HG03520 (cell line): Measurements from ENCODE around the gene CEP104.

Experiments
- ATAC-seq: cut with Tn5 transposase; IDR thresholded peaks from one replicate; pipeline ENCODE4 v1.9.1; 2021; ENCODE audit warnings: mild to moderate bottlenecking, moderate library complexity; ENCODE audit not compliant: unreplicated experiment

The CEP104 gene

DNA sequence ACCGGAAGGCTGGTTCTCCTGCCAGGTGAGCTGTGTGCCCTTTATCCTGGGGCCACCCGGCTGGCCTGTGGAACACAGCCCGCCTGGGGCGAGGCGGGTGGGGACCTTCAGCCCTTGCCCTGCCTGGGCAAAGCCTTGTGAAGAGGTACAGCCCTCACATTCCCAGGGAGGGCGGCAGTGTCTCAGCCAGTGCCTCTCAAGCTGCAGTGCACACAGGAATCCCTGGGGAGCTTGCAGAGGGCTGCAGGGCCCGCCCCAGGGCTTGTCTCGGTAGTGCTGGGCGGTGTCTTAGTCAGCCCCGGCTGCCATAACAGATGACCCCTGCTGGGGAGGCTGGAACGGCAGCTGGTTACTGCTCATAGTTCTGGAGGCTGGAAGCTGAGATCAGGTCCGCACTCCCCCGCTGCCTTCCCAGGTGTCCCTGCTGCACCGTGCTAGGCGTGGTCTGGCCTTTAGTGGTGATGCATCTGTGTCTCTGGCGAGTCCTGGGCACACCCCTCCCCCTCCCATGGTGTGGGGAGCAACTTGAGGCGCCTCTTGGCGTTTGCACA is 12.8 kb upstream of the CEP104 start:
- no peak for ATAC-seq

DNA sequence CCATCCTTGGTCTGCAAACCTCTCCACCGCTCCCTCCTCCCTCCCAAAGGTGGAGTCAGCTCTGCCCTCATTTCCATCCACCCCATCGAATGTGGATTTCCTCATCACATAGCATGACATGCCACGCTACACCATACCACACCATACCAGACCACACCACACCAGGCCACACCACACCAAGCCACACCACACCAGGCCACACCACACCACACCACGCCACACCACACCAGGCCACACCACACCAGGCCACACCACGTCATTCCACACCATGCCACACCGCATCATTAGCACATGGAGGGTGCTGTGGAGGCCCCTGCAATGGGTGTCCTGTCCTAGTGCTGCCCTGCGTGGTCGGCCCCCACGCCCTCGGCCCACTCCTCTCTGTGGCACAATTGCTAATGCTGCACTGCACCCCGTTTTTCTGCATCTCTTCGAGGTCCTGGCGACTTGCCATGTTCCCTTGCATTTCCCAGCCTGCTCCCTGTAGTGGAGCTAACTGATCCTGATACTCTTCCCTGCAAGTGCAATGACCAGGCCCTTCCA is 11.5 kb upstream of the CEP104 start:
- no peak for ATAC-seq

DNA sequence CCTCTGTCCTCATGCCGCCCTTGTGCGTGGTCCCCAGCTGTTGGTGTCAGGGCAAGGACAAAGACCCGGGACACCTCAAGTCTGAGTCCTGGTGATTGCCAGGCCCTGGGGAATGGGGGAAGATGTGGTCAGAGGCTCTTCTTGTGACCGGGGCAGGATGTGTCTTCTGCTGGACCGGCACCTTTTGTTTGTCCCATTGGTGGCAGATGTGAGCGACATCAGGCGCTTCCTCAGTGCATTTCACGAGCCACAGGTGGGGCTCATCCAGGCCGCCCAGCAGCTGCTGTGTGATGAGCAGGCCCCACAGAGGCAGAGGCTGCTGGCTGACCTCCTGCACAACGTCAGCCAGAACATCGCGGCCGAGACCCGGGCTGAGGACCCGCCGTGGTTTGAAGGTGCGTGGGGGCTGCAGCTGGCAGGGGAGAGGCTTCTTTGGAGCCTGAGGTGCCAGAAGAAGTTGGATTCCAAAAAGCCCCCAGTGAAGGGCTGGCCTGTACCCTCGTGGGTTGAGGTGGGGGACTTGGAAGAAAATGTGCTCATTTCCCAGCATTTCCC is 8.7 kb upstream of the CEP104 start:
- ATAC-seq = no peak

DNA sequence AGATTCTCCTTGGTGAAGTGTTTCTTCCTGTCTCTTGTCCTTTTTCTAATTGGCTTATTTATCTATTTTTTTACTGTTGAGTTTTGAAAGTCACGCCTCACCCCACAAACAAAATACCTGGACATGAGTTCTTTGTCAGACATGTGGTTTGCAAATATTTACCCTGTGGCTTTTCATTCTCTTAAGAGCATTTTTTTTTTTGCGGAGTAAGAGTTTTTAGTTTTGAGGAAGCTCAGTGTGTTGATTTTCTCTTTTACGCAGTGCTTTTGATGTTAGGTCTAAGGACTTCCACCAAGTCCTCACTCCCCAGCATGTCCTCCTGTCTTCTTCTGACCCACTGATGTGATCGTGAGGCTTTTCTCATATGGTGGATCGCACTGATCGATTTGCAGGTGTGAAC is 7.9 kb upstream of the CEP104 start:
- ATAC-seq = no peak

DNA sequence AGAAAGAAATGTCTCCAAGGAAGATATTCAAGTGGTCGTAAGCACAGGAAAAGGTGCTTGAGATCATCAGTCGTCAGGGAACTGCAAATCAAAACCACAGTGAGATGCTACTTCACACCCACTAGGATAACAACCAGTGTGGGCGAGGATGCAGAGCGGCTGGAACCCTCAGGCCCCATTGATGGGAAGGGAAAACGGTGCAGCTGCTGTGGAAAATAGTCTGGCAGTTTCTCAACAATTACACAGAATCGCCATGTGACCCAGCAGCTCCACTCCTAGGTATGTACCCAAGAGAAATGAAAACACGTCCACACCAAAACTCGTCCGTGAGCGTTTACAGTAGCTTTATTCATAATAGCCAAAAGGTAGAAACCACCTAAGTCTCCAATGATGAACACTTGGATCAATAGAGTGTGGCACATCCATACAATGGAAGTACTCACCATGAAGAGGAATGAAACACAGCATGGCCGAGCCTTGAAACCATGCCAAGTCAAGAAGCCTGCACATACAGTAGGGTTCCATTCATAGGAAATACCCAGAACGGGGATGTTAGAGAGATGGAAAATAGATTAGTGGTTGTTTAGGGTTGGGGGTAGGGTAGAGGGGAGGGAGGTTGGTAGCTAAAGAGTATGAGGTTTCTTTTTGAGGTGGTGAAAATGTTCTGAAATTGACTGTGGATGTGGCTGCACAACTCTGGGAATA is 6.4 kb upstream of the CEP104 start:
- no peak for ATAC-seq

DNA sequence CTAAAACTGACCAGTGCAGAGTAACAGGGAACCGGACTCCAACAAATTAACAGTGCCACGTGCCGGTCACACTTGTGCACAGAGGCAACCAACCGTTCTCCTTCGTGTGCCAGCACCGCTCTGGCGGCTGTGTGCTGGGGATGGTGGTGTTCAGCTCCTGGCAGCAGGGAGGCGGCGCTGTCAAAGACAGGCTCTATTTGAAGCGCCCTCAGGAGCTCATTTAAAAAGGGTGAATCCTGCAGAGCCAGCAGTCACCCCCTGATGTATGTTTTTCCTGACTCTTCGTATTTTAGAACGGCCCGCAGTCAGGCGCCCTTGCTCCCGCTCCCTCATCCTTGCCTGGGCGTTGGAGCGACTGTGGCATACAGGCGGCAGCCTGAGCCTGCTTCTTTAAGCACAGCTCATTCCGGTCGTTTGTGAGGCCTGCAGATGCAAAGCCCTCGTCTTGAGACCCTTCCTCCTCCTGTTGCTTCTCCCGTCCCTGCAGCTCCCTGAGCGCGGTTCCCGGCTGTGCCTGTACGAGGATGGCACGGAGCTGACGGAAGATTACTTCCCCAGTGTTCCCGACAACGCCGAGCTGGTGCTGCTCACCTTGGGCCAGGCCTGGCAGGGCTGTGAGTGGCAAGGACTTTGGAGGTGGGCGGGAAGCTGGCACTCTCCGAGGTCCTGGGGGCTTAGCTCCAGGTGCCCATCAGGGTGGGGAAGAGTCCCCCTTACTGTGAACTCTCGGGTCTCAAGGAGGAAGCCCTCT is 1.4 kb upstream of the CEP104 start:
- ATAC-seq = no peak

DNA sequence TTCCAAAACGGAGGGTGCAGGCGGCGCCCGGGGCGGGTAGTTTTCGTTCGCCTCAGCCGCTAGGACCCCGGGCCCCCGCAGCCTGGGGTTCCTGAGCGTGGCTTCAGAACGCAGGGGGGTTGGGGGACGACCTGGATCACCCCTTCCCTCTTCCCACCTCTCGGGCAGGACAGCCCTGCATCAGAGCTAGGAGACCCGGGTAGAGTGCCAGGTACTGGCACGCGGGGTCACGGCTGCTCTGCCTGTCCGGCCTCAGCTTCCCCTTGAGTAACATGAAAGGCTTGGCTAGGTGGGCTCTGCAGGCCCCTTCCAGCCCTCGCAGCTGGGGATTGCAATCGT is 749 bp upstream of the CEP104 start:
- no peak for ATAC-seq

DNA sequence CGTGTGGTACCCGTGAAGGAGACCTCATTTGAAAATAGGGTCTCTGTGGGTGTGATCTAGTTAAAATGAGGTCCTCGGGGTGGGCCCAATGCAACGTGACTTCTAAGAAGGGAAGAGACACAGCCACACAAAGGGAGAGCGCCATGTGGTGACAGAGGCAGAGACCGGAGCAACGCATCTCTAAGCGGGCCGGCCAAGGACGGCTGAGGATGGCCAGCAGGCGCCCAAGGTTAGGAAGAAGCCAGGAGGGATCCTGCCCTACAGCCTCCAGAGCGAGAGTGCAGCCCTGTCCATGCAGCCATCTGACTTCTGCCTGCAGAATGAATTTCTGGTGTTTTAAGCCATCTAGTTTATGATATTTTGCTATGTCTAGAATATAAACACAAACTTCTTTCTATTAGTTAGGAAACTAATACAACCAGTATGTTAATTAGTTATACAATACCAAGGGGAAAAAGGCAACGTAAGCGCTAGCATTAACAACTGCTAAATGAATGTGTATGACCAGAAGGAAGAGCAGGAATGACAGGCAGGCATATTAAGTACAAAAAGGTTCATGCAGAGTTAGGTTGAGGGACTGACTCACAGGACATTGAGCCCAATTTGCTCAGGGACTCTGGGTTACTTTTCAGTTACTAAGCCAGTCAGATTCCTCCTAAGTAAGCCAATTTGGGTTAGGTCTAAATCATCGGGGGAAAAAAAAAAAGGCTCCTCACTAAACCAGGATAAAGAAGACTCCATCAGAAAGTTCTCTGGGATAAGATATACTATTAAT is 4.1 kb downstream of the CEP104 start:
- ATAC-seq = no peak

DNA sequence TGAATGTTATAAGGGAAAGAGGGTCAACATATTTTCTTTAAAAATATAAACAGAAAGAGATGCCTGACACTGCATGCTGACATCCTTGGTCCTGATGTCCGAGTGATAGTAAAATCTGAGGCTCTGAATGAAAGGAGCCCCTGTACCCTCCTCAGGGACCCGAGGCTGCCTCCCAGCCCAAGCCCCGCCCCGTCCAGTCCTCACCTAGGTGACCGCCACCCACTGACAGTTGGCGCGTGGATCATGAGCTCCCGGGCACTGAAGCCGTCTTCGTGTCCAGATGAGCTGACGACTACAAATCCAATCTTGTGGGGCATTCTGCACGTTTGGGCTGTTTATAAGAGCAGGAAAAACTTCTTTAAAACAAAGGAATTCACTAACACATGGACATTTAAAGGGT is 4.9 kb downstream of the CEP104 start:
- ATAC-seq = no peak

DNA sequence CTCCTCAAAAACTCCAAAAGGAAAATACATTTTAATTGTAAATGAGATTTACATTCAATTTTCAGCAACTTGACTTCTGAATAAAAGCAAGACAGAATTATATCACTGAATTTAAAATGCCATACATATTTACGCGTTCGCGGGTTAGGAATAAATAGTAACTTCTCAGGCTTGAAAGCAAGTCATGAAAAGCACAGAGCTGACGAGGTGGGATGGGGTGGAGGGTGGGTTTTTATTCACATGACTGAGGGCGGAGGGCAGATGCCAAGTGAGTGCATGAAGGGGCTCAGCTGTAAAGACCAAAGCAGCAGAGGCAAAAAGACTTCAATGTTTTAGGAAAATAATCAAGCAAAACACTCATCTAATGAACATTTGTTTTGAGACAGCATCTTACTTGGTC is 5.7 kb downstream of the CEP104 start:
- ATAC-seq = no peak

DNA sequence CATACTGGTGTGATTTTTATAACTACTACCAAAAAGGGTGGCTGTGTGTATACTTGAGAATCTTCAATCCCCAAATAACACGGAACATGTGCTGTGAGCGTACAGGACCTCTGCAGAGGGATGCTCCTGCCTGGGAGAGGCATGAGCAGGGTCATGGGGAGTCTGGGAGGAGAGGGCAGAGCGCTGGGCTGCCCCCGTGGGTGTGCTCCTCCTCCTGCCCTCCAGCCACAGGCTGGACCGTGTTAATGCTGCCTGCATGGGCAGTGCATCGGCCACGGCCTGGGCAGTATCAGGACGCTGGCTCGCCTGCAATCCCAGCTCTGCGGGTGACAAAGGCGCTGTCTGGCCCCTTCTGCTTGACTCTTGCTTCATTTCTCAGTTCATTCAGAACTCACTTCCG is 6.2 kb downstream of the CEP104 start:
- ATAC-seq = no peak

DNA sequence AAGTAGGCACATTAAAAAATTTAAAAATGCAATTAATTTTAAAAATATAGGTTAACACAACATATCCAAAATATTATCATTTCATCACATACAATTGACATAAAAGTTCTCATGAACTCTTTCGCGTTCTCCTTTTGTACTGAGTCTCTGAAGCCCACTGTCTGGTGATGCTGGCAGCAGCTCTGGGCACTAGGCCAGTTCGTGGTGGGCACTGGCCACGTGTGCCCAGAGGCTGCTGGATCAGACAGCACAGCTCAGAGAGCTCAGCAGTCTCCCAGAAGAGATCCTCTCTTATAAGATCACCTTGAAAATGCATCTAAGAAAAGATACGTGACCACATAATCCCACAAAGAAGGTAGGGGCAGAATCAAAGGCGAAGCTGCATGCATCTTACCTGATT is 9.9 kb downstream of the CEP104 start:
- ATAC-seq = no peak

DNA sequence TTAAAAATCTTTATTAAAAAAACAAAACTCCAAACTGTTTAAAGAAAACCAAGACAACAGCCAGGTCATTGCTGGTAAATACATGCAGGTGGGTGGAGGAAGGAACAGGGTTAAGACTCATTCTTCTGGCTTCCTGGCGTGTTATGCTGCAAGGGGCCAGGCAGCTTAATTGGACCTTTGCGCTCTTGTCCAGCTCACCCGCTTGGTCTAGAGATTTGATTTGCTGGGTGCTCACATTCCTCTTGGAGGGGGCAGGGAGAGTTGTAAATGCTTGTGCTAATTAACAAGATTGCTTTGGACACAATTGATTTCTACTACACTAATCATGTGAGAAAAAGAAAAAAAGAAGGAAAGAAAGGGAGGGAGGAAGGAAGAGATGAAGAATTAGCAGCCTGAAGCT is 10.5 kb downstream of the CEP104 start:
- no peak for ATAC-seq

DNA sequence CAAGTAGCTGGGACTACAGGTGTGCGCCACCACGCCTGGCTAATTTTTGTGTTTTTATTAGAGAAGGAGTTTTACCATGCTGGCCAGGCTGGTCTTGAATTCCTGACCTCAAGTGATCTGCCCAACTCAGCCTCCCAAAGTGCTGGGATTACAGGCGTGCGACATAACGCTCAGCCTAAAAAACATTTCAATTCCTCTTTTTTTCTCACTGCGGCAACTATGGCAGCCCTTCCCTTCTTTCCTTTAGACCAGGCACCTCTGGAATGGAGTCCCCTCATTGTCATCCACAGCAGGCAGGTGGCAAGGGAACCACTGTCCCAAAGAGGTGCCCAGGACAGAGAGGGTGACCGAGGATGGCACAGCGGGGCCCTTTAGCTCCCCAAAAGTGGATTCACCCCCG is 14.1 kb downstream of the CEP104 start:
- no peak for ATAC-seq

DNA sequence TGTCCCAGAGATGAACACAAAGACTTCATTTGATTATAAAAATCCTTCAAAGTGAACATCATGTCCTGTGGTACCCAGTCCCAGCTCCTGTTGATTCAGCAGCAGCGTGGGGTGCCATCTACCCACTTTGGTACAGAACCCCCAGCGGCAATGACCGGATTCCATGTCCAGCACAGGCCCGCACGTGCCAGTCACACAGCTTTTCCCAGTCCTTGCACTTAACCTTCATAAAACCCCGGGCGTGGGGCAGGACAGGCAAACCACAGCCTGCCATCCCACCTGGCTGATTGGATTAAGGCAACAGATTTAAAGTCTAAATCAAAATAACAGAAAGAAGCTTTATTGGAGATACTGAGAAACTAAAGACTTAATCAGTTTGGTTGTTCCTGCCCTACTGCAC is 15.5 kb downstream of the CEP104 start:
- ATAC-seq = no peak

DNA sequence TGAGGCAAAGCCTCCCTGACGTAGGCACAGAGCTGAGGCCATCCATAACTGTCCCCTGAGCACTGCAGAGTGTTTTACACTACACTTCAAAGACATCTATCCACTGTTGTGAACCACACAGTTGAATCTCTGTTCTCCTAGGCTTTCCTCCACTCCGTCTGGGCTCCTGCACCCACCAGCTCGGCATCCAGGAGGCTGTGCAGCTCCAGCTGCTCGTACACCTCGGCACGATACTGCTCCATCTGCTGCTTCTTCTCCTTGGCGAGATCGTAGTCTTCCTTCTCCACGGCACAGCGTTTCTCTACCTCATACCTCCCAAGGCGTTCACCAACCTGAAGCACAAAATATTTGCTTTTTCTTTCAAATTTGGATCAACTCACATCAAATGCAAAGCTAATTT is 18.2 kb downstream of the CEP104 start:
- ATAC-seq = no peak

DNA sequence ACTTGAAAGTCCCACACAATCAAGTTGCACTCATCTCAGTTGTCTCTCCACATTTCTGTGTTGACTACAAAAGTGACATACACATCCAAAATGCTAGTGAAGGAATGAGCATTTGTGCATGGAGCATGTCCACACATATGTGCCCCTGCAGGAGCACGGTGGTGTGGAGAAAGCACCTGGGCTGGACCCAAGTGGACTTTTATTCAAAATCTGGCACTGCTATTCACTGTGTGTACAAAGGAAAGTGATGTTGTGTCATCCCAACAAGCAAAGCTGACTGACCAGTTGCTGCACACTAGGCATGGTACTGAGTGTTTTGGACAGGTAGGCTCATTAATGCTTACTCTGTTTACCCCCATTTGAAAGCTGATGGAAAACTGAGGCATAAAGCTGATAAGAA is 19.3 kb downstream of the CEP104 start:
- no peak for ATAC-seq

DNA sequence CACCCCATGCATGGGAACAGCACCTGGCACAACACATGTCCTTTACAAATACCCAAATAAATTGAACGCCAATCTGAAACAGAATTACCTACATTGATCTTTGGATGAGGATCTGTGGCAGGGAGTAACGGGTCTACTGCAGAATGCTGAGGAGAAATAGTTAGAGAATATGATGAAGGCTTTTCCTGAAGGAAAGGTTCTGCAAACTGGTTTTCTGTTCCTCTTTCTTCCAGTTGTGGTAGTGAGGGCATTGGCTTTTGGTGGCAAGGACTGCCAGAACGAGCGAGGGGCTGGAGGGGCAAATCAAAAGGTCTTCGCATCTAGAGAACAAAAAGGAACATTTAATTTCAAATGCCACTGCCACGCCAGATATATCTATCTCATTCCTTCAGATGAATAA is 19.8 kb downstream of the CEP104 start:
- ATAC-seq = no peak

DNA sequence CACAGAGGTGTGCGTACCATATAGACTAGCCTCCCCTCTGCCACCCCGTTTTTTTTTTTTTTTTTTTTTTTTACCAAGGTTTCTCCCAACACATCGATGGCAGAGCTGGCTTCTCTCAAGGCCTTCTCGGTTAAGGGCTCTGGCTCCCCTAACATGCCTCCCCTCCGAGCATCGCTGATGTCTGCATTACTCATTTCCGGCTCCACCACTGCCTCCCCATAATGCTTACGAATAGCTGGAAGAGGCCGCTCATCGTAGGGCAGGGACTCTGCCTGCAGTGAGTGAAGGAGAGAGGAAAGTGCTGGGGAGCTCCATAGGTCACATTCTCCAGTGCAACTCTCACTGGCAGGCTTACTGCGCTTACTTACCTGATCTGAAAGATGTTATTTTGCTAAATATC is 20.6 kb downstream of the CEP104 start:
- ATAC-seq = no peak

DNA sequence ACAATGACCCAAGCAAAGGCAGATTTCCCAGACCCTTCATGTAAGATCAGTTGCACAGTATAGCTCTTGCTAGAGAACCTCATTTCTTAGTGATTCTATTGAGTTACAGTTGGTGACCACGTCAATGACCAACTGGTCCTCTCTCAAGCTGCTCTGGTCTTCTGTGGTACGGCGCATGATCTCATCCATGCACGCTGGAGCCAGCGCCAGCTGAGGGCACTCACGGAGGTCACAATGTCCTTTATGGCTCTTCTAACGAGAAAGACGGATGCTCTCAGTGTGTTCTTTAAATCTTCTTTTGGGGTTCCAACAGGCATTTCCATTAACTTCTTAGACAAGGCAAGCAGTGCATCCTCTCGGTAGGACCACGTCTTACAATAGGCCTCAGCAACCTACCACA is 22.3 kb downstream of the CEP104 start:
- no peak for ATAC-seq

DNA sequence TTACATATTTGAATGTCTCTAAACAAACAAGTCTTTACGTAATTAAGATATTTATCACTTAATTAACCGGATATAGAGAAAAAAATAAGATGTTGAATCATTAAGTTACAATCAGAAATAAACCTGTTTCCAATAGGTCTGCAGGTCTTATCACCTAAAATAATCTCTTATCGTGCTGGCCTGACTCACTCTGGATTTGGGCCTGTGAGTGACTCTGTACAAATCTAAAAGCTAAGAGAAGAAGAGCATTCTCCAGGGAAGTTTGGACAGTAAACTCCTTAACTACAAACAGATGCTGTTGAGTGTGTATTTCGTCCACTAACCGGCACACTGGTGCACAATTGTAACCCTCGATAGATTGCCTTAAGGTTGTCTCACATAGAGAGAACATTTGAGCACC is 25.3 kb downstream of the CEP104 start:
- ATAC-seq = no peak
